T-helper 1 cell (primary cell): ENCODE data around the gene CMAS.
"Not testable (repeated sequence)": the region's sequence is repeated elsewhere in the genome, so short reads cannot be mapped to it uniquely, and the experiment has no call there.

Experiments
- DNase-seq, 5 donors: peaks; one replicate each; pipeline ENCODE4 v3.0.0-alpha.2; 2012 to 2020
- total RNA-seq, 4 donors: gene quantifications; one replicate each; lab custom pipeline; 2026; lab: John Stamatoyannopoulos, UW

CMAS gene
- 9.1 to 15.3 (median 12.7) reads per million in 4 donors for total RNA-seq

DNA sequence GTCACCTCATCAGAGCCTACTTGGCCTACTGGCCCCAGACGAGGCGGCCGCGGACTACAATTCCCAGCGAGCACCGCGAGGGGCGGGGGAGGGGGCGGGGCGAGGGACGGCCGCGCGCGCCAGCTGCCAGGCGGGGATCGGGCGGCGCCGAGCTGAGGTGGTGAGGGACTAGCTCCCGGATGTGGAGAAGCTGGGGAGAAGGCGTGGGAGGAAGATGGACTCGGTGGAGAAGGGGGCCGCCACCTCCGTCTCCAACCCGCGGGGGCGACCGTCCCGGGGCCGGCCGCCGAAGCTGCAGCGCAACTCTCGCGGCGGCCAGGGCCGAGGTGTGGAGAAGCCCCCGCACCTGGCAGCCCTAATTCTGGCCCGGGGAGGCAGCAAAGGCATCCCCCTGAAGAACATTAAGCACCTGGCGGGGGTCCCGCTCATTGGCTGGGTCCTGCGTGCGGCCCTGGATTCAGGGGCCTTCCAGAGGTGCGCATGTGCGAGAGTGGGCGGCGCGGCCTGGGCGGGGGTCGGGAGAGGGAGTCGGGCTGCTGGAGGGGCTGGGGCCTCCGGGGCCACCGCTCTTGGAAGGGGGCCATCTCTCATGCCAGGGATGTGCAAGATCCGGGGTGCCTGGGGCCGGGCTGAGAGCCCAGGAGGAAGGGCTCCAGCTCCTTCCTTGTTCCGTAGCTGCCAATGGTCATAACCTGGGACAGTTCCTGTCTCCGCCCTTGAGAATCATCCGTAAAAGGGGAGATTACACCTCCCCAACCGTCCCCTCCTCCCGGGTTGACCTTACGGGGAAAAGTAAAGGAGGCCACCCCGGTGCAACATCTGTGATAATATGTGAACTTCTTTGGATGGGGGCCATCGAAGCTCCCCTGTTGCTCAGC lies at the start of gene CMAS:
TSS of gene CMAS (plus strand) at position 129 of the 878 bp plus-strand sequence. CDS start at position 215, 86 bp downstream.
- DNase-seq, result peak; percentile 61 to 80 (median 73)

DNA sequence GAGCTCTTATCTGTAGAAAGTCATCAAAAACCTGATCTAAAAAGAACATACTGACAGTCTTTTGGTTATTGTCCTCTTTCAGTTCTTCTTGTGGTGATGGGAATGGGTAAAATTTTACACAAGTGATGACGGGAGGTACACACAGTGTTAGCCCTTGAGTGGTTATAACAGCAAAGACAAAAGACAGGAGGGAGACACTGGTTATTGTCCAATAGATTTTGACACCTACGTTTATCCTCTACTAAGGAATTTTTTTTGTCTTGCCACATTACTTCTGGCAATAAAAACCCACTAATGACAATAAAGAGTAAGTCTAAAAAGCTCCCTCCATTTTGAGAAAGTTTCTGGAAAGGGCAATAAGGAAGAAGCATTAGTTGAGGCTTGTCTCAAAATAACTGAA lies 47.7 kb upstream of the CMAS start:
- DNase-seq, result no peak

DNA sequence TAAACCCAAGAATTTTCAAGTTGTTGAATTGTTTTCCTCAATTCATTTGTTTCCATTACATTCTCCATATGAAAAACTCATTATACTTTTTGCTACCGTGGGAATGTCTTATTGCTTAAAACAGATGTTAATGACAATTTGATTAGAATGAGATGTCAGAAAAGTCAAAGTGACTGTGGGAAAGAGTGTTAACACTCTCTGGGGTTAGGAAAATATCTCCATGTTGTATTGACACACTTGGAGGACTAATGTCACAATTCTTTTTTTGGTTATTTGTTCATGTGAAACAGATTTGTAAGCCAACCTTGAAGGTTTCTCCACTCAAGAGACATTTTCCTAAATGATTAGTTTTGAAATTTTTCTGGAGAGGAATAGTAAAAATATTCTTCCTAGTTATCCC lies 47.2 kb upstream of the CMAS start:
- no peak for DNase-seq

DNA sequence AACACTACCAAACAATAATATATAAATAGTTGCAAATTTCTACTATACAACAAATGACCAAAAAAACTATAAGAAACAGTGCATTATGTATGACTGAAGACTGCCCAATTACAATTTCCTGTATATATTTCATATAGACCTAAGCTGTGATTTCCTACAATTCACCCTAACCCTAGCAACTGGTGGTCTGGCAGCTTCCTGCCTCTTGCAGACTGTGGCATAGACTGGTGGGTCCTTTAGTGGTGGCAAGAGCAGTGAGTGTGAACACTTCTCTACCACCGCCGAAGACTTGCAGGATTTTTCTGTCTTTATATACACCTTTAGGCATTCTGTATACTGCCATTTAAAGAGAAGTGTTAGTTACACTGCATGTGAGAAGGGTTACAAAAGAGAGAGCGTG lies 43.6 kb upstream of the CMAS start:
- DNase-seq, result no peak

DNA sequence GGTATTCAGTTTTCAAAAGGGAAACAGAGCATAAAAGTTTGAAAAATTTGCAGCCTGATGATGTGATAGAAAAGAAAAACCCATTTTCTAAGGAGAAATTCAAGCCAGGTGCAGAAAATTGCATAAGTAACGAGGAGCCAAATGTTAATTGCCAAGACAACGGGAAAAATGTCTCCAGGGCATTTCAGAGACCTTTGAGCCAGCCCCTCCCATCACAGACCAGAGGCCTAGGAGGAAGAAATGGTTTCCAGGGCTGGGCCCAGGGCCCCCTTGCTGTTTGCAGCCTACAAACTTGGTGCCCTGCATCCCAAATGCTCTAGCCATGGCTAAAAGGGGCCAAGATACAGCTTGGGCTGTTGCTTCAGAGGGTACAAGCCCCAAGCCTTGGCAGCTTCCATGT lies 38.2 kb upstream of the CMAS start:
- not testable (repeated sequence) for DNase-seq

DNA sequence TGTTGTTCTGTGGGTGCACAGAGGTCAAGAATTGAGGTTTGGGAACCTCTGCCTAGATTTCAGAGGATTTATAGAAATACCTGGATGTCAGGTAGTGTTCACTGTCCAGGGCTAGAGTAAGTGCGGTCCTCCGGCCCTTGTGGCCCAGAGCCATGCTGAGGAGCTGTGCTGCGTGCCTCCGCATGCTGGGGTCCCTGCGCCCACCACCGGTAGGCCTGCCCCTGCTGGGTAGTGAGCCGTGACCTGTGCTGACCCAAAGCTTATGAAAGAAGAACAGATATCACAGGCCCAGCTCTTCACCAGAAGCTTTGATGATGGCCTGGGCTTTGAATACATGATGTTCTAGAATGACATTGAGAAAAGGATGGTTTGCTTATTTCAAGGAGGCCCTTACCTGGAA lies 37.8 kb upstream of the CMAS start:
- no peak for DNase-seq

DNA sequence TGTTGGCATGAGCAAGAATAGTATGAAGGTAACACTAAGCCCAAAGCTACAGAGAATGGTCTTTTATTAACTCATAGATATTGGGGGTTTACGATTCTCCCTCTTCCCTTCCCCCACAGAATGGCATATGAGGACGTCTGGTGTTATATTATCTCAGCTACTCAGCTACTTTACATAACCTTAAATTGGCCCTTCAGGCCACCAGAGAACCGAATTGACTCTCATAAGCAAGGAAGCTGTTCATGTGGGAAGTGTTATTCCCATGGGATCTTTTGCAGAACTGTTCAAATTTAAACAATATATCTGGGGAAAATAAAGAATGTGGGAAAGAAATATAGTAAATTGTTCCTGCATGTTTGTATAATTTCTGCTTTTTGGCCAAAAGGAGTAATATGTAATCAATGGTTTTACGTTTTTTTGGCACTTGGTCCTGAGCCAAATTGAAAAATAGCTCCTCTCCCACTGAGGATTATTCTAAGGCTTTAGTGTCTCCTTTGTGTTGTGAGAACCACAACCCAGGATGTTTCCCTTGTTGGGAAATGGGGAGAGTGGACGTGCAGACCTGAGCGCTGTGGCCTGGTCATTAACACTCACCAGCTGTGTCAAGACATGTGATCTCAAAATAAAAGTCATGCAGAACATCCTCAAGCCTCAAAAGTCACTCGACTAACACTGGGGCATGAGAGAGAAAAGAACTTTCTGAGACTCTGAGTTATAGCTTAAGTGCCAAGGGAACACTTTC lies 31.8 kb upstream of the CMAS start:
- DNase-seq, result no peak

DNA sequence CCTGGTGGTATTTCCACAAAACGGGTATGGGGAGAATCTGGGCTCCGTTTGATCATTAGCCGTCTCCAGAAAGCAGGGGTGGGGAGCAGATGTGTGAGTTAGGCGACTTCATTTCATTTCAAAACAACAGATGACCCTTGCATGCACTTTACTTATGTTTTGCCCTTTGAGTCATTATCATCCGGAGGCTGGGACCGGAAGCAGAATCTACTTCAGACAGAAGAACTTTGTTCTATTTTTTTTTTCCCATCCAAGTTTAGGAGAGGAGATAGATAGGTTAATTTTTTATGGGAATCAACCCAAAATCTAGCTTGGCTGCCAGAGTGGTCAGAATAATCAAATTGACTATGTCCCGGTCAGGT lies 31.3 kb upstream of the CMAS start:
- no peak for DNase-seq

DNA sequence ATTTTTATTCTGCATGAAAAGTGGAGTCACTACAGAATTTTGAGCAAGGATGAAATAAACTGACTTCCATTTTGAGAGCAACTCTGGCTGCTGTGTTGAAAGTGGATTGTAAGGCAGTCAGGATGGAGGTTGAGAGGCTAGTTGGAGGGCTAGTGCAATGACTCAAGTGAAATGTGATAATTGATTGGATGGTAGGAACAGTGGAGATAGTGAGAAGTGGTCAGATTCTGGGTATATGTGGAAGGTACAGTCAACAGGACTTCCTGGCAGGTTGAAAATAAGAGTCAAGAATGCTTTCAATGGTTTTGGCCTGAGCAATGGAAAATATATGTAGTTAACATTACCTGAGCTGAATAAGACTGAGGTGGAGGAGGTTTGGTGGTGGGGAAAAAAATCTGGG lies 29.0 kb upstream of the CMAS start:
- no peak for DNase-seq

DNA sequence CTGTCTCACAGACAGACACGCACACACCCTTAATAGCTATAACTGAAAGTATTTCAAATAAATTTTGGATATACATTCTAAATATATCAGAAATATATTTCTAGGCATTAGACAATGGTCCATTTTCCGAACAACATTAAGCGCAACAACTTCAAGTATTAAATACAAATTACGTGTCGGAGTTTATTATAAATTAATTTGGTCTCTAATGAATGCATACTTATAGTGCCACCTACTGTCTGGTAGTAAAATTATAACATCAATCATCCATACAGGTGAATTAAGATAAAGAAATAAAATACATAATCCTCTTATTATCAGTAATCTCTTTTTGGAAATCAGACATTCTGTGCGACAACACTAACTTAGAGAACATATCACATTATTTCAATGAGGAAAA lies 27.2 kb upstream of the CMAS start:
- no peak for DNase-seq

DNA sequence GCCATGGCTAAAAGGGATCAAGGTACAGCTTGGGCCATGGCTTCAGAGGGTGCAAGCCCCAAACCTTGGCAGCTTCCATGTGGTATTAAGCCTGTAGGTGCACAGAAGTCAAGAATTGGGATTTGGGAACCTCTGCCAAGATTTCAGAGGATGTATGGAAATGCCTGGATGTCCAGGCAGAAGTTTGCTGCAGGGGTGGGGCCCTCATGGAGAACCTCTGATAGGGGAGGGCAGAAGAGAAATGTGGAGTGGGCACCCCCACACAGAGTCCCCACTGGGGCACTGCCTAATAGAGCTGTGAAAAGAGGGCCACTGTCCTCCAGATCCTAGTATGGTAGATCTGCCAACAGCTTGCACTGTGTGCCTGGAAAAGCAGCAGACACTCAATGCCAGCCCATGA lies 22.5 kb upstream of the CMAS start:
- not testable (repeated sequence) for DNase-seq

DNA sequence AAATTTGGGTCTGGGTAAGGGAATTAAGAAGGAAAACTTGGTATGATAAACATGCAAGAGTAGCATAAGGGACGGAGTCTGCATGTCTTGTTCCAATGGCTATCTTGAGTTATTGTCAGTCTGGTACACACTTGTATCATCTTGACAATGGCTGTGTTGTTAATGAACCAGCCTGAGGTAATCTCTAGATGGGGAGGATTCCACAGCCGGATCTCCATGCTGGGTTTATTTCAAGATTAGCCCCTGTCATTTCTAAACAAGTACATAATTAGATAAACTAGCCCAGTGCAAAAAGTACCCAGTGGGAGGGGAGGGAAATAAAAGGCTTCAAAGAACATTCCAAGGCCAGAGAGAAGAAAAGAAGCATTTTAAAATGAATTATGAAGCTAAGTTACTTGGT lies 16.5 kb upstream of the CMAS start:
- DNase-seq, result no peak

DNA sequence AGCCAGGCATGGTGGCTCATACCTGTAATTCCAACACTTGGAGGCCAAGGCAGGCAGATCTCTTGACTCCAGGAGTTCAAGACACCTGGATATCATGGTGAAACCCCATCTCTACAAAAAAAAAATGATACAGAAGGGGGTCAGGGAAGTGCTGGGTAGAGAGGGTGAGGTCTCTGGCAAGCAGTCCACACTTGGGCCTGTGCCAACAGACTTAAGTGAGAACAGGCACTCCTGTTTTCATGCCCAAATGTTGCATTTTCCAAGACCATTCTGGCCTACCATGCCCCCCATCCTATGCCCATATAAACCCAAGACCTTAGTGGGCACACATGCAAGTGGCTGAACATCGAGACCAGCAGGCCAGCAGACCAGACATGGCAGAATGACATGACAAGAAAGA lies 16.0 kb upstream of the CMAS start:
- no peak for DNase-seq

DNA sequence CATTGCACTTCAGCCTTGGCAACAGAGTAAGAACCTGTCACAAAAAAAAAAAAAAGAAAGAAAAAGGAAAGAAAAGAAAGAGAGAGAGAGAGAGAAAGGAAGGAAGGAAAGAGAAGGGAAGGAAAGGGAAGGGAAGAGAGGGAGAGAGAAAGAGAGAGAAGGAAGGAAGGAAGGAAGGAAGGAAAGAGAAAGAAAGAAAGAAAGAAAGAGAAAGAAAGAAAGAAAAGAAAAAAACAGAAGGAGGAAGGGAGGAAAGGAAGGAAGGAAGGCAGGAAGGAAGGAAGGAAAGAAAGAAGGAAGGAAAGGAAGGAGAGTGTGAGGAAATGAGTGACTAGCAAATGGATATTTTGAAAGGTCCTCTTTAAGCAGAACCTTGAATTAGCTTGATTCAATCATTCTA lies 13.3 kb upstream of the CMAS start:
- no peak for DNase-seq

DNA sequence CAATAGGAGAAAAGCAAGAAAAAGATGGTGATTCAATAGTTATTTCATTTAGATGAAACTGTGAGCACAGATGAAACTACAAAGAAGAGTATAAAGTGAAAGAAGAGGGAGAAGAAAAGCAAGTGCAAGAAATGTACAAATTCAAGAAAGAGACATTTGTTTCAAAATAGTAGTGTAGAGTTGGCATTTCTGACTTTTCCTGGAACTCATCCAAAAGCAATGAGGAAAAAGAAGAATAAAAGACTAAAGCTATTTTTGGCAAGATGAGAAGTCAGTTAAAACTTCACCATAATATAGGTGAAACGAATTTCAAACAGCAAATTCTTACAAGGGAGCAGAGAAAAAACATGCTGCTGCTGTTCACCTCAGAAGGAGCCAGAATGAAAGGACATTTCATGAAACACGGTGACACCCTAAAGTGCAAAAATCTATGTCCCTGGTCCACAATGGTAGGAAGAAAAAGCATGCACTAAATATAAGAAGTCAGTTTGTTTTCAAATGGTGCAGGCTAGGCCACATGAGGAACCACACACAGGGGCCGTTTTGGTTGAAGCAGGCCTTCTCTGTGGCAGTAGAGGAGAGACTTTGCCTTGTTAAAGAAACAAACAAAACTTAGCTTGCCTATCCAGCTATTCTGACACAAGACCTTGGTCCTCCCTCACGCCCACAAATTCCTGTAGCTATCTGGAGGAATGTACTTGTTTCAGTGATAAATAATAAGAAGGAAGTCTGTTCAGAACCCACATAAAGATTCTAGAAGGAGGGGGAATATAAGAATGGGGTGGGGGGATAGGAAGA lies 11.1 kb upstream of the CMAS start:
- no peak for DNase-seq

DNA sequence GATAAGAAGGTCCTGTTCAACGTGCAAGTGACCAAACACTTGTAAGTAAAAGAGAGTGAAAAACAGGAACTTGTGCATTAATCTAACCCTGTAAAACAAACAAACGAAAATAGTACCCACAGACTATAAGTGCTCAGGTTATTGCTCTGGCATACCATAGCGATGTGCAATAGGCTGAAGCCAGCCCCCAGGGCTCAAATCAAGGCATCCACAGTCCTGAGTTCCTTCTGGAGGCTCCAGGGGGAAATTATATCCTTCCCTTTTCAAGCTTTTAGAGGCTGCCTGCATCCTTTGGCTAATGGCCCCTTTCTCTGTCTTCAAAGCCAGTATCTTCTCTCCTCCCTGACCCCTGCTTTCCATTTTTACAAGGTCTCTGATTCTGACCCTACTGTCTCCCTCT lies 8.1 kb upstream of the CMAS start:
- no peak for DNase-seq

DNA sequence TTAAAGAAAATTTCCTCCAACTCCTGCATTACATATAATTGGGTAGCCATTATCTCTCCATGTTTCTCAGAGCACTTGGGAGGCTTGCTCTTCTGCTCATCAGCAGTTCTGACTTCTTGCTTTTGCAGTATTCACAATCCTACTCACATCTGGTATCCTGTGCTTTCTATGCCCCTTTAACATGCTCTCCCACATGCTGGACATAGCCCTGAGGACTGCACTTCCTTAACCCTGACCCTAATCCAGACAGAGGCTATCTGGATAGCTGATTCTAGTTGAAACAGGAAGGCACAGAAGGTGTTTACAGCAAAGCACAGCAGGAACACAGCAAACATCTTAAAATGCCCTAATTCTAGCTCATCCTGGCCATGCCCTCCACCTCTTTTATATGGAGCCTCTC lies 7.3 kb upstream of the CMAS start:
- DNase-seq, result no peak

DNA sequence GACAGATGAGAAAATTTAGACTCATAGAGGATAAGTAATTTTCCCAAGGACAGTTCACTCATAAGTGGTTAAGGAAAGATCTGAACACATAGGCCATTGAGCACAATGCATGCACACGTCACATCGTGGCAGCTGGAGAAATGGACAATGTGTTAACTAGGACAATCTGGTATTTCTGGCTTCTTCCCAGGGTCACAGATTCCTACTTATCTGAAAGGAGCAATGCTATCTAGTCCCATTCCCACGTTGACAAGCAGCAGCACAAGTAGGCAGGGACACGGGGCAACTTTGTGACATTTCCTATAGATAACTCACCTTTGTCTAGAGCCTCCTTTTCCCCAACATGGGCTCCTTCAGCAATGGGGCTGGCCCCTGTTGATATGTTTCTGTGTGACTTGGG lies 6.7 kb upstream of the CMAS start:
- DNase-seq, result no peak

DNA sequence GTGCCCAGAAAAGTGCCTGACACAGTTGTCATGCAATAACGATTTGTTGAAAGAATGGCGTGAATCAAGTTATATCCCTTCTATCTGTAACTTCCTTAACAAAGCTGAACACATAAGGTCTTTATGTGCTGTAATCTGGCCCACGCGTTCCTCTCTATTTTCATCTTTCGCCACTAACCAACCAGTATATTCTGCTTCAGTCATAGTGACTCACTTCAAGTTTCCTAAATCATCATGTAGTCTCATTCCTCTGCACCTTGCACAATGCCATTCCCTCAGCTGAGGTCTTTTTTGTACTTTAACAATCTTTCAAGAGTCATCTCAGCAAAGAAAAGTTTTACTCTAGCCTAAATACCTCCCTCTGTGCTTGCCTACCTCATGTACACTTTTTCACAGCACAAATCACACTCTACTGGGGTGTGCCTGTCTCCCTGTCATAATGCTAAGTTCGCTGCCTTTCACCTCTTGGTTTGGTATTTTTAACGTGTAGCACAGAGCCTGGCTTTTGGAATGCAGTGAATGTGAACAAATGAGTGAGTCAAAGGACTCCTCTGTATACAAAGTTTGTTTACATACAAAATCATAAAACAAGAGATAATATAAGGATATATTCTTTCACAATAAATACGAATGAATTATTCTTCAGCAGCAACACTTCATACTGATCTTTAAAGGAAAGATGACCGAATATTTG lies 2.9 kb upstream of the CMAS start:
- DNase-seq, result no peak

DNA sequence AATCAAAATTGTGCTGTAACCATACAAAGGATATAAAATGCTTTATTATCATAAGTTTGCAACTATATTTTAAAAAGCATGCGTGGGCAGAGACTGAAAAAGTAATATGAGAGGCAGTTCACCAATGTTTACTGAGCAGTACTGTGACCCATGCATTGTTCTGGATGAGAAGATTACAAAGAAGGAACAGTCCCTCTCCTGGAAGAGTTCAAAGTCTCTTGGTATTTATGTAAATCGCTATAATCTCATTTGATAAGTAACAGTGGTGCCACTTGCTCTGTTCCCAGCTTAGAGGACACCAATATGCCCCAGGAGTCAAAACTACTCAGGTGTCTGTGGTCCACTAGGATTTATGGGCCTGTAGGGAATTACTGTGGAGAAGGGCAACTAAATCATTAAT lies 2.1 kb upstream of the CMAS start:
- DNase-seq, result no peak

DNA sequence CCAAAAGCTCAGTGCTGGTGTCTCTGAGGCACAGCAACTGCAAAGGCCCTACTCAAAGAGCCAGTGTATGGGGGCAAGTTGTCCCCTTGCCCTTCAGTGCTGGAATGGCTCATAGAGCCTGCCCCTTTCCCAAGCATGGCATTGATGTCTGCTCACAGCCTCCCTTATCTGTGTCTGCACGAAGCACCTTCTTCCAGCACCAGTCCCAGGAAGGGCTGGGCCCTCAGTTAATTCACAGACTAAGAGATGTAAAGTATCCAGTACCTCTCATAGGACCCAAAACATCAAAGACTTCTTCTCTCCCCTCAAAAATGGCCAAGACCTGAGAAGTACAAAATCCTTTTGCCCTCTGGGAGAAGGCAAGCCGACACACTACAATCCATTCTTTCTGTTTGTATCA lies 1.6 kb upstream of the CMAS start:
- DNase-seq, result no peak

DNA sequence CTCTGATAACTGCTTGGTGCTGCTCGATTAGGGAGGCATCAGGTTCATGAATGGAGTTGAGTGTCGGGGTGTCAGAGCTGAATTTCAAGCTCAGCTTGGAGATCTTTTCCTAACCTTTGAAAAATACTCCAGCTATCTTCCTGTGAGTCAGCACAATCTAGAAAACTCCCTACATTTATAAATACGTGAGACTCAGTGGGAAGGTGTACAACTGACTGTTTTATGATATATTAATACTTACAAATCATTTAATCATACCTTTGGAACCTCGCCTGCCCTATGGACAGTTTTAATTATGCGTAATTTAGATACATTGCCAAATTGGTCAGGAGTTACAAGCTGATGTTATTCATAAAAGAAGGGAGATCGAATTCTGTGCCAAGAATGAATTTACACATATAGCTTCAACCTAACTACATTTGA lies 961 bp downstream of the CMAS start:
- DNase-seq, result no peak

DNA sequence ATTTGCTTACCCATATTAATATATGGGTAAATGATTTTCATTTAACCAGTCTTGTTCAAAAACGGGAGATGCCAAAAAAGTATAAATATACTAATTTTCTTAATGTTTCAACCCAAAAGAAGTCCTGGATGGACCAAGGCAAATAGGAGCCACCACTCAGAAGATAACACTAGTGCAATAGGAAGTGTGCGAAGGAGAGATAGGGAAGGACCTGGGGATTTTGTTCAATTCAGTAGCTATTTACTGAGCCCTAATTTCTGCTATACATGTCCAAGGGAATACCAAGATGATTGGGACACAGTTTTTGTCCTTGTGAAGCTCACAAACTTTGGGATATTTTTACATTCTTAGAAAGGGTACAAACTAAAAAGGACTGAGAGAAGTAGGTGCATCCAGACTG lies 1.5 kb downstream of the CMAS start:
- DNase-seq, result no peak
